GM19324 (cell line): ENCODE data around the gene RARS1.
A peak's percentile ranks its signal among the peaks of the same experiment; 100 is the strongest.

Source experiments
- ATAC-seq: cut with Tn5 transposase; IDR thresholded peaks from one replicate; pipeline ENCODE4 v1.9.1; 2021; ENCODE audit warnings: mild to moderate bottlenecking, moderate library complexity; ENCODE audit not compliant: unreplicated experiment, low FRiP score

The RARS1 gene

DNA sequence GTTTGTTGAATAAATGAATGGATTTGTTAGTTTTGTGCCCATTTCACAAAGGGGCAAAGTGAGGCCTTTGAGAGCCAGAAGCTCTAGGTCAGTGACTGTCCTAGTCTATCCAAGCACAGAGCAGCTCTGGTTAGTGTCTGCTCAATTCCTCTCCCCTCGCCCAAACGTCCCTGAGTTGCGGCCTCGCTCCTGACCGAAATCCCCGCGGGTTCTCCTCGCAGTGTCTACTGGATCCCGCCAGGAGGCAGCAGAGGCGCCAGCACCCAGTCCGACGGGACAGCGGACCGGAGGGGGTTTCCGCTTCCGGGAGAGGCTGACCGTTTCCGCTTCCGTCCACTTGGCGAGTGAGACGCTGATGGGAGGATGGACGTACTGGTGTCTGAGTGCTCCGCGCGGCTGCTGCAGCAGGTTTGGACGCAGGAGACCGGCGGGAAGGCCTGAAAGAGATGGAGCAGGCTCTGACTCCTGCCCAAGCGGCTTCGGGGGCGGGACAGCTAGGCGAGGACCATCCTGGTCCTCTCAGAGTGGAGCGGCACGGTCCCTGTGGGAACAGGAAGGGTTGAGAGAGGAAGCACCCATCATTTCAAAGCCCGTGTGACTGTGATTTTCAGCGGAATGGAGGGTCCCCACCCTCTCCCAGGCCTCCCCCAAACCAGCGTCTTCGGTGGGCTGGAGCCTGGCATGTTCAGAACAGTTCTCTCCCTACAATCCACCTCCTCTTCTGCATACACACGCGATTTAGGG lies at the start of gene RARS1:
Gene RARS1 (plus strand): TSS at position 336 of the 744 bp plus-strand sequence. CDS start 28 bp downstream, at position 364.
- peak; percentile 85 for ATAC-seq

- no peak for ATAC-seq
Measured at GRCh38 chr5:168438349-168438748, 47.9 kb upstream of the RARS1 start.

GRCh38 chr5:168443533-168443932 lies 42.7 kb upstream of the RARS1 start:
- no peak for ATAC-seq

- no peak for ATAC-seq
Measured at GRCh38 chr5:168443950-168444700, 42.1 kb upstream of the RARS1 start.

- no peak for ATAC-seq
Measured at GRCh38 chr5:168446983-168447619, 39.2 kb upstream of the RARS1 start.

DNA sequence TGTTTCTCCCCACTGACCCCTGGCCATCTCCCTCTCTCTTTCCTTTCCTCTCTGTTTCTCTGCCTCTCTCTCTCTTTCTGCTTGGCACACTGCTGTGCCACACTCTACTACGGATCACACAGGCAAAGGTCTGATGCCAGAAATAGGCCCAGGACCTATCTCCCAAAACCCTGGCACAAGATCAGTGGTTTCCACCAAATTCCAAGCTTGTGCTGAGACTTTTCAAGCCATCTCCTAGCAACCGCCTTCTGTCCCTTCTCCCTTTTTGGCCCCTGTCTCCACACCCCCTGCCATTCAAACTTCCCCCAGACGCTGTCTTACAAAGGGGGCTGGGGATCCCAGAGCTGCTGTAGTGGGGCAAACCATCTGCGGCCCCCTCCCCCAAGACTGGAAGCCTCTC lies 38.5 kb upstream of the RARS1 start:
- no peak for ATAC-seq

- ATAC-seq: no peak
Measured at GRCh38 chr5:168449166-168449565, 37.1 kb upstream of the RARS1 start.

GRCh38 chr5:168451565-168451964 lies 34.7 kb upstream of the RARS1 start:
- ATAC-seq: no peak

DNA sequence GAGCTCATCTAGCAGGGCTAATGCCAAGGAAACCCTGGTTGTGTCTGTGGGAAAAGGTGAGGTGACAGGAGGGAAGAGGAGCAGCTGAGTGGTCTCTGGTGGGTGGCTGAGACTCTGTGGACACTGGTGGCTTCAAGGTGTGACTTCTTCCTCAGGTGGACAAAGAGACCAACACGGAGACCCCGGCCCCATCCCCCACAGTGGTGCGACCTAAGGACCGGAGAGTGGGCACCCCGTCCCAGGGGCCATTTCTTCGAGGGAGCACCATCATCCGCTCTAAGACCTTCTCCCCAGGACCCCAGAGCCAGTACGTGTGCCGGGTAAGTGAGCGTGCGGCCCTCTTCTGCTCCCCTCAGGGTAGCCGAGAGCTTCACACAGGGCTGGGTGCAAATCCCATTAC lies 31.1 kb upstream of the RARS1 start:
- ATAC-seq: no peak

DNA sequence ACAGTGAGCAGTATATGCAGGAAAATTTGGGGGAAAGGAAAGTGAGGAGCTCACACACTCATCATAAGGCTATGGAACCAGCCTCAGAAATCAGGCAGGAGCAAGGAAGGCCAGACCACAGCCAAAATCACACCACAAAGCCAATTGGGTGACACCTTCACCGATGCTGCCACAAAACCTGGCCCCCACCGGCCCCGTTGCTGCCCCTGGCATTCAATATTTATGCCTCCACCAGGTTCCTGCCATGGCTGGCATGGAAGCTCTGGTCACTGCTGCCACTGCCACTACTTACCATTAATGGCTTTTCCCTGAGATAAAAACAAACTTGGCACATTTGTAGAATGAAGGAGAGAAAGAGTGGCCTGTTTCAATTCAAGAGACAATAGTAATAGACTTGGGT lies 28.7 kb upstream of the RARS1 start:
- ATAC-seq: no peak

- ATAC-seq: no peak
Measured at GRCh38 chr5:168460606-168461005, 25.7 kb upstream of the RARS1 start.

- no peak for ATAC-seq
Measured at GRCh38 chr5:168463081-168463480, 23.2 kb upstream of the RARS1 start.

- no peak for ATAC-seq
Measured at GRCh38 chr5:168464214-168464613, 22.1 kb upstream of the RARS1 start.

GRCh38 chr5:168464641-168465040 lies 21.6 kb upstream of the RARS1 start:
- no peak for ATAC-seq

- ATAC-seq: no peak
Measured at GRCh38 chr5:168467755-168468330, 18.4 kb upstream of the RARS1 start.

- no peak for ATAC-seq
Measured at GRCh38 chr5:168468836-168469235, 17.4 kb upstream of the RARS1 start.

GRCh38 chr5:168469816-168470215 lies 16.5 kb upstream of the RARS1 start:
- no peak for ATAC-seq

GRCh38 chr5:168471785-168472184 lies 14.5 kb upstream of the RARS1 start:
- no peak for ATAC-seq

DNA sequence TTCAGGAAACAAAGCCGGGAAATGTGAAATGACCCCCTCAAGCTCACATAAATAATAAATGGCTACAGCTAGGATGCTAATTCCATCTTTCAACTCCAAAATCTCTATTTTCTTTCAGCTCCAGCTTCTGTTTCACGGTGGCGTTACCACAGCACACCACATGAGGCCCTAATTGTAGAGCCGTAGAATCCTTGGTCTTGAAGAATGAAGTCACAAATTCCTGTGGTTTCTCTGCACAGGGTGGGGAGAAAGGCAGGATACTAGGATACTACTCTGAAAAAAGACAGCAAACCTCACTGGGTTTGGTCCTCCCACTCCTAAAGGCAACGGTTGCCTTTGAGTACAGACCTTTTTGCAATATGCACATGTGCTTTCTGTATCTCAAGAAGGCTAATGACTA lies 13.9 kb upstream of the RARS1 start:
- ATAC-seq: no peak

DNA sequence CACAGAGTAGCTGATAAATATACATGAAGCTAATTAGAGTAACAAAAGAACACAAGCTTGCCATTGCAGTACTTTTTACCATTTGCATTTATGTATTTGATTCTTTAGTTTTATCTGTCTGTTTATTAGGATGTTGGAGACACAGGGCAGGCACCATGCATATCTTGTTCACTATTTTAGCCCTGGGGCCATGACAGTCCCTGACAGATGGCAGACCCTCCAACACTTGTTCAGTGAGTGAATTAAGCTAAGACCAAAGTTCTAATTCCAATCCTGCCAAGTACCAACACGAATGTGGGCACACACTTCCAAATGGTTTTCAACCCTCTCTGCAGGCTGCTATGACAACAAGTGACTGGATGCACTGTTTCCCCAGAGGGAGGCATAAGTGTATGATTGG lies 12.0 kb upstream of the RARS1 start:
- ATAC-seq: no peak

DNA sequence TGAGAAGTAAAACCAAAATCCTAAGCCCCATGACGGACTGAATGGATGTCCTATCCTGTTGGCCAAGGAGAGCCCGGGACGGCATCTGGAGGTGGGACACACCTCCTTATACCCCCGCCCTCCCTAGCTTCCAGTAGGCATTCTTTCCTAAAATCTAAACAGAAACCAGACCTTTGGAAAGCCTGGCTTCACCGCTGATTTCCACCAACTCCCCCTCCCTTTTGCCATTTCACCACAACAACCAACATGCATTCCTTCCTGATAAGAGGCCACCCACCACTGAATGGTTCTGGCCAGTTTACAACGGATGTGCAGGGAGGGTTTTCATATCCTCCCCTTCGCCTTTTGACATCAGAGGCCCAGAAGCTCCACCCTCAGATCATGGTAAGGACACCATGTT lies 9.2 kb upstream of the RARS1 start:
- no peak for ATAC-seq
